Stimulated activated CD4-positive, alpha-beta T cell treated with anti-CD3 and anti-CD28 coated beads, Interleukin-4, amount 100 ng/mL, for 24 hours (primary cell): ENCODE results near the gene ZNF341.
A peak's percentile ranks its signal among the peaks of the same experiment; 100 is the strongest.

ENCODE experiments used
- DNase-seq: peaks from one replicate; pipeline ENCODE4 v3.0.0-alpha.2; 2020

Gene ZNF341

GRCh38 chr20:33703498-33704137, 28.2 kb upstream of the ZNF341 start:
- no peak for DNase-seq

GRCh38 chr20:33704197-33704924, 27.4 kb upstream of the ZNF341 start:
- no peak for DNase-seq

GRCh38 chr20:33707668-33708067, 24.1 kb upstream of the ZNF341 start:
- no peak for DNase-seq

GRCh38 chr20:33709398-33709797, 22.4 kb upstream of the ZNF341 start:
- no peak for DNase-seq

- DNase-seq, result no peak
These were observed 21.8 kb upstream of the ZNF341 start for GRCh38 chr20:33709905-33710541.

DNA sequence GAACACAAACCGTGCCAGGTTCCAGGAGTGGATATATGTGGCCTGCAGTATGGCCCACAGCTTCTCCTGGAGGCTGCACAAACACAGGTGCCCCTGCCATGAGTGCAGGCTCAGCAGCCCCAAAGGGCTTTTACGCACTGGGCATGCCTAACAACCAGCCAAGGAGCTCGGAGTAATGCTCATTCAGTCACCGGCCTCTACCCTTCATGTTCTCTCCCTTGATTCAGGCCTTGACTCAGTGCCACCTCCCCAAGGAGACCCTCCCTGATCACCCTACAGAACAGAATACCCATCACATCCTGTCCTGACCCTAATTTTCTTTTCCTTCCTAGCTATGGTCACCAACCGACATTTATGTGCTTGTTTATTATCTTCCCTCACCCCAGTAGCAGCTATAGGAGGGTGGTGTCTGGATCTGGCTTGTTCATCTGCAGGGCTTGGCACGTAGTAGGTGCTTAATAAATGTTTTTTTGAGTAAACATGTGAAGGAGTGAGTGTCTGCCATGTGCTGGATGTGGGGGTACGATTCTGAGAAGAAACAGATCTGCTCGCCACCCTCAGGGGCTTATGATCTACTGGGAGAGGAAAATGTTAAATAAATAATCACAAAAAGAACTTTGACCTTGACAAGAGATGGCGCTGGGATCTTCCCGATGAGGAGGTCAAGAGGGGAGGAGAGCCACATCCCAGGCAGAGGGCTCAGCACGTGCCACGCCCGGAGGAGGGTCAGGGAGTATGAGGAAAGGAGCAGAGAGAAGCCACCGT, 20.9 kb upstream of the ZNF341 start:
- no peak for DNase-seq

DNA sequence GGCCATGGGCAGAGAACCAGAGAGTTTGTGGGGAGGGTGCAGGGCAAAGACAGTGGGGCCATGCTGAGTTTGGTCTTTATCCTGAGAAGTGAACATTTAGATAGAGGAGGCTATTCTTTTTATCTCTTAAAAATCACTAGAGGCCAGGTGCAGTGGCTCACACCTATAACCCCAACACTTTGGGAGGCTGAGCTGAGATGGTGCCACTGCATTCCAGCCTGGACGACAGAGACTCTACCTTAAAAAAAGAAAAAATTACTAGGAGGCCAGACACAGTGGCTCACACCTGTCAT, 20.4 kb upstream of the ZNF341 start:
- no peak for DNase-seq

GRCh38 chr20:33713865-33714367, 17.9 kb upstream of the ZNF341 start:
- DNase-seq, result no peak

DNA sequence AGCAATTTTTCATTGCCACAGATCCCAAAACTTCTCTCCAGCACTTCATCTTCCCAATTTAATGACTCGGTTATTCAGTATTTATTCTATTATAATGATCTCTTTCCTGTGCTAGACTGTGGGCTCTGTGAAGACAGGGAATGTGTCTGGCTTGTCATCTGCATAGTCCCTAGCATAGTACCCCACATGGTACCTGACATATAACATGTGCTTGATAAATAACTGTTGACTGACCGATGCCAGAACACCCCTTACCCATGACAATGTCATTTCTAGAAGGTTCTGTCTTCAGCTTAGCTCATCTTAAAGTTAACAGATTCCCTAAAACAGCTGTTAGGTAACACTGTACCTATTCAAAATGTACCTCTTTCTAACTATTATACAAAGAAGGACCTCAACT, 15.3 kb upstream of the ZNF341 start:
- DNase-seq, result no peak

DNA sequence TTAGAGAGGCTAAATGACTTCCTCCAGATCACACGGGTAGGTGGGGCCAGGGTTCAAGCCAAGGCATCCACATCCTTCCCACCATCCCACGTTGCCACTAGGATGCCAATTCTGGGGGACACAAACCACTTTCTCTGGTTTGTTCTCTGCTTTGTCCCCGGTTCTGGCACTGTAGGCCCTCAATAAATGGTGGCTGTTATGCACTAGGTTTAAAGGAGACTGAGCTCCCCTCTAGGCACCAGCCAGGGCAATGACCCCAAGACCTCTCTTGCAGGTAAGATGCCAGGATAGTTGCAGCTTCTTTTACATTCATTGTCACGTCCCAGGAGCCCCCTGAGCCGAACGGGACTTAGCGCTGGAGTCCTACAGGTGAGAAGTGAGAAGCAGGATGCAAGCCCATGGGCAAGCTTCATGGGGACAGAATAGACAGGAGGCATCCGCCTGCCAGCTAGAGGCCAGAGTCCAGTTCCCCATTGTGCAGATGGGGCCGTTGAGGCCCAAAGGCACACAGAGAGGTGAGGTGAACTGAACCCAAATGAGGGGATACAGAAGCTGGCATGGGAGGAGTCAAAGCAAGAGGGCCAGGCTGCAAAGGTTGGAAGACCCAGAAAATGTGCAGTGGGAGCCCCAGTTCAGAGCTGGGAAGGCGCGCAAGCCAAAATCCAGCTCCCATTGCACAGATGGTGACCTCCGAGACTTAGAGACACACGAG, 12.4 kb upstream of the ZNF341 start:
- no peak for DNase-seq

GRCh38 chr20:33719989-33720709, 11.6 kb upstream of the ZNF341 start, which contains the start of gene PXMP4:
Gene PXMP4 (minus strand): TSS chr20:33720310. CDS start chr20:33720207, 103 bp downstream.
- peak; percentile 88 for DNase-seq

DNA sequence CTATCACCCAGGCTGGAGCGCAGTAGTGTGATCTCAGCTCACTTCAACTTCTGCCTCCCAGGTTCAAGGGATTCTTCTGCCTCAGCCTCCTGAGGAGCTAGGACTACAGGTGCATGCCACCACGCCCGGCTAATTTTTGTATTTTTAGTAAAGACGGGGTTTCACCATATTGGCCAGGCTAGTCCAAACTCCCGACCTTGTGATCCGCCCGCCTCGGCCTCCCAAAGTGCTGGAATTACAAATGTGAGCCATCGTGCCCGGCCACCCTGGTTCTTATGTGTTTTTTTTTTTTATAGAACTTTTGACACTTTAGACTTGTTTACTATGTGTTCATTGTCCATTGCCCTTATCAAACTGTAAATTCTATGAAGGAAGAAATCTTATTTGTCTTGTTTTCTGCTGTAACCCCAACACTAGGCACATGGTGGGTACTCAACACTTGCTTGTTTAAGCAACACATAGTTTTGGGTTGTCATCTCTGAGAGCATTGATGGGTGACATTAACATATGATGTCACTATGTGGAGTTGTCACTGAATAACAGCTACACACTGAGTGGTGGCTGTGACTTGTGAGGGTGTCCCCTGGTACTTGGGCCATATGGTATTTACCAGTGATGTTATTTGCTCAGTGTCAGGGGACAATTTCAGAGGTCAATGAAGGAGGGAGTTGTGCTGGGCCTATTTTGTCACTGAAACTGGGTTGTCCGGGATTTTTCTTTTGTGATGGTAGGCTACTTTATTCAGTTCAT, 10.2 kb upstream of the ZNF341 start:
- no peak for DNase-seq

DNA sequence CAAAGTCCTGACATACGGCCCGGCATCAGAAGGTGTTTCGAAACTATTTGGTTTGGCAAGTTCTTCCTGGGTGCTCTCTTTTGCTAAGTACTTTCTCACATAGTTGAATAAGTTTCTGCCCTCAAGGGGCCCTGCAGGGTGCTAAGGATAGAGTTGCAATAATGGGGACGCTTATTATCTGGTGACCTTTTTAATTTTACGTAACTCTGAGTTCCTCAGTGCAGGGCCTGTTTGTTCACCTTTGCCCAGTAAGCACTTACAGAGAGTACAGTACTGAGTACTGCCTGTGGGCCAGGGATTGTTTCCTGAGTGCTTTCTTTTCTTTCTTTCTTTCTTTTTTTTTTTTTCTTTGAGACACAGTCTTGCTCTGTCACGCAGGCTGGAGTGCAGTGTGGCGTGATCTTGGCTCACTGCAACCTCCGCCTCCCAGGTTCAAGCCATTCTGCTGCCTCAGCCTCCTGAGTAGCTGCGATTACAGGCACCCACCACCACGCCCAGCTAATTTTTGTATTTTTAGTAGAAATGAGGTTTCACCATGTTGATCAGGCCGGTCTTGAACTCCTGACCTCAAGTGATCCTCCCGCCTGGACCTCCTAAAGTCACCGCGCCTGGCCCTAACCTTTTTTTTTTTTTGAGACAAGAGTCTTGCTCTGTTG, 7.2 kb upstream of the ZNF341 start:
- no peak for DNase-seq

- no peak for DNase-seq
These were observed 6.1 kb upstream of the ZNF341 start for GRCh38 chr20:33725607-33726264.

GRCh38 chr20:33727115-33727479, 4.7 kb upstream of the ZNF341 start:
- DNase-seq, result no peak

DNA sequence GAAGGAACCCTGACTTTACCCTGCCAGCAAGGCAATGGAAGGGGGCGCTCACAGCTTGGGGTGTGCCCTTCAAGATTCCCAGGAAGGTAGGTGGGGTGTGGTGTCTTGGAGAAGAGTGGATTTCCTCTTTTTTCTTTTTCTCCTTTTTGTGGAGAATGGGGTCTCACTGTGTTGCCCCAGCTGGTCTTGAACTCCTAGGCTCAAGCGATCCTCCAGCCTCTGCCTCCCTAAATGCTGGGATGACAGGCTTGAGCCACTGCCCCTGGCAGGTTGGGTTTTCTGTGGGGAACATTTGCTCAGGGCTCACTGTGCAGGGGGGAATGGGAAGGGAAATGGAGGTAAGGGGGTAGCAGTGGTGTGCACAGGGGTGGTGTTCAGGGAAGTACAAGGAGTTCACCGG, 4.0 kb upstream of the ZNF341 start:
- DNase-seq, result no peak

- DNase-seq, result no peak
These were observed 3.3 kb upstream of the ZNF341 start for GRCh38 chr20:33728463-33728862.

DNA sequence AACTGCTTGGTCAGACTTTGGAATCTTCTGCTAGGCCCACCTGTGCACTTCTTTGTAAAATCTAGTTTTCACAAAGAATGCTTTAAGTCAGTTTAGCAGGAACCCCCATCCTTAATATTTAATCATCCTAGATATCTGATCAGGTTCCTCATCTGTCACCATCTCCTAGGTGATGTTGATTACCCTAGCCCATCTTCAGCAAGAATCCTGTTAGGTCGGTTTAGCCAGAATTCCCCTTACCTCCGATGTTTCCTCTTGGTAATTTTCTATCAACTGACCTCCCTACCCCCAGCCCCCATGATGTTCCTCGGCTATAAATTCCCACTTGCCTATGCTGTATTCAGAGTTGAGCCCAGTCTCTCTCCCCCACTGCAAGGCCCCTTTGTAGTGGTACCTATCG, 2.7 kb upstream of the ZNF341 start:
- no peak for DNase-seq

DNA sequence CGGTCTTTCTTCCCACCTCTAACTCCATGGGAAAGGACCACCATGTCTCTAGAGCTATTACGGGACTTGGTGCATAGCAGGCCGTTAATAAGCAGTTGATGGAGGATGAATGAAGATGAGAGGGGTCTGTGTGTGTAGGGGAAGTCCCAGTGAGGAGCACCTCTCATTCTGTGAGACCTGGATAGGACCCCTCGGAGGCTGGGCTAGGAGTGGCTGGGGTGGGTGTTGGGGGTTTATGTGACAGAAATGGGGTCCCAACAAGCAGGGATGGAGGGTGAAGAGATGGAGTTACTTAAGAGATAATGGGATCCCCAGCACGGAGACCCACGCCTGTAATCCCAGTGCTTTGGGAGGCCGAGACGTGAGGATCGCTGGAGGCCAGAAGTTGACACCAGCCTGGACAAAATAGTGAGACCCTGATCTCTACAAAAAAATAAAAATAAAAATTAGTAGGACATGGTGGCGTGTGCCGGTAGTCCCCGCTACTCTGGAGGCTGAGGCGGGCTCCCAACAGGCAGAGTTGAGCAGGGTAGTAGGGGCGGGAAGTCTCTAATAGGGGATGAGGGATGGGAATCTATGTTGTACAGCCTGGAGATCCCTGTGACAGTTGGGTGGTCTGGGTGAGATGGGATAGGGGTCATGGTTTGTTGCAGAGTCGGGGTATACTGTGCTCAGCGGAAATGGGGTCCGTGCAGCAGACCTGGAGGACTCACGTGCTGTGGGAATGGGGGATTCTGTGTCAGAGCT, 677 bp upstream of the ZNF341 start:
- DNase-seq, result no peak
